ENCODE data around the gene S100PBP.

- TF ChIP-seq CTCF (IDR thresholded peaks at IDR 0.05; ENCODE audit: low read depth, low read length) (no peak), EZH2phosphoT487 (IDR thresholded peaks at IDR 0.05; ENCODE audit: low read depth) (no peak)
Observed at GRCh38 chr1:32864375-32865019, 47.0 kb downstream of the S100PBP start.

Measured in OCI-LY3 (cell line).